Fibroblast of mammary gland (primary cell): ENCODE data around the gene SAAL1.
A peak's percentile ranks its signal among the peaks of the same experiment; 100 is the strongest.

Experiments
- DNase-seq: peaks from one replicate; pipeline ENCODE4 v3.0.0-alpha.2; 2010; ENCODE audit warnings: low read depth
- H3K4me3 ChIP-seq: 2 replicates; pipeline ENCODE4 v1.5.1; 2011; ENCODE audit warnings: low read depth, mild to moderate bottlenecking, low read length, moderate library complexity; ENCODE audit not compliant: control insufficient read depth
- TF ChIP-seq, protein P1 (sequence below): conservative IDR thresholded peaks from 2 replicates; pipeline ENCODE4 v1.5.1; 2011; ENCODE audit warnings: low read depth, low read length, inconsistent platforms; ENCODE audit not compliant: control insufficient read depth, insufficient read depth

SAAL1 gene

GRCh38 chr11:18088966-18089365, 16.9 kb downstream of the SAAL1 start:
- no peak for DNase-seq
- TF ChIP-seq, protein P1, sequence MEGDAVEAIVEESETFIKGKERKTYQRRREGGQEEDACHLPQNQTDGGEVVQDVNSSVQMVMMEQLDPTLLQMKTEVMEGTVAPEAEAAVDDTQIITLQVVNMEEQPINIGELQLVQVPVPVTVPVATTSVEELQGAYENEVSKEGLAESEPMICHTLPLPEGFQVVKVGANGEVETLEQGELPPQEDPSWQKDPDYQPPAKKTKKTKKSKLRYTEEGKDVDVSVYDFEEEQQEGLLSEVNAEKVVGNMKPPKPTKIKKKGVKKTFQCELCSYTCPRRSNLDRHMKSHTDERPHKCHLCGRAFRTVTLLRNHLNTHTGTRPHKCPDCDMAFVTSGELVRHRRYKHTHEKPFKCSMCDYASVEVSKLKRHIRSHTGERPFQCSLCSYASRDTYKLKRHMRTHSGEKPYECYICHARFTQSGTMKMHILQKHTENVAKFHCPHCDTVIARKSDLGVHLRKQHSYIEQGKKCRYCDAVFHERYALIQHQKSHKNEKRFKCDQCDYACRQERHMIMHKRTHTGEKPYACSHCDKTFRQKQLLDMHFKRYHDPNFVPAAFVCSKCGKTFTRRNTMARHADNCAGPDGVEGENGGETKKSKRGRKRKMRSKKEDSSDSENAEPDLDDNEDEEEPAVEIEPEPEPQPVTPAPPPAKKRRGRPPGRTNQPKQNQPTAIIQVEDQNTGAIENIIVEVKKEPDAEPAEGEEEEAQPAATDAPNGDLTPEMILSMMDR, result no peak
- H3K4me3 ChIP-seq, result no peak overlapping the region

DNA sequence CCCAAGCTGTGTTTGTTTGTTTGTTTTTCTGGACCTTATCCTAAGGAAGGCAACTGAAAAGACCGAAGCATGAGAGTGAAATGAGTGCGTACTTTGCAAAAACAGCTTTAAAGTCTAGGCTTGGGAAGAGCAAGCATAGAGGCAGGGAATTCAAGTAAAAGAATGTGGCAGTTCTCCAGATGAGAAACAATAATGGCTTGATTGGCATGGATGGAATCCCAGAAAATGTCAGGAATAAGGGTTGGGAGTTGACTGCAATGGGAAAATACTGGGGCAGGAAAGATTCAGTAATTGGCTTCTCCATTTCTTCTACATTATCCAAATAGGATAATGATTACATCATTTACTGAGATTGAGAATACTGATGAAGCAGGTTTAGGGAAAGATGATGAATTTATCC, 17.5 kb downstream of the SAAL1 start:
- no peak overlapping the region for H3K4me3 ChIP-seq
- DNase-seq, result no peak
- TF ChIP-seq, protein P1, result no peak

- TF ChIP-seq, protein P1, result no peak
- DNase-seq, result no peak
- H3K4me3 ChIP-seq, result no peak overlapping the region
Observed at GRCh38 chr11:18081551-18081950, 24.3 kb downstream of the SAAL1 start.

- no peak overlapping the region for H3K4me3 ChIP-seq
- no peak for DNase-seq
- TF ChIP-seq, protein P1, result no peak
Observed at GRCh38 chr11:18080451-18080850, 25.4 kb downstream of the SAAL1 start.

DNA sequence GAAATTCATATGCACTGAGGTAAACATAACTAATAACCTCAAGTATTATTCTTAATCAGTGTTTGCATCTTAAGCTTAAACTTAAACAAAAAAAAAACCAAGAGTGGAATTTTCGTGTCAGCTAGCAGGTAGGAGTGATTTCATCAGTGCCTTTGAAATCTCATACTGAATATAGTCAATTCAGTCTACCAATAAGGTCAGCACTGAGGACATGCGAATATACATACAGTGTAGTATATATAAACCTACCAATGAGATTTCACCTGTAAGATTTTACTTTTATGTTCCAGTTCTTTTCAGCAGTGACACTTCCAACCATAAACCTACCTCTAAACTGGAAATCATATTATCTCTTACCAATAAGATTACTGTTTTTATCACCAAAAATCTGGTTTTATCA, 27.0 kb downstream of the SAAL1 start:
- H3K4me3 ChIP-seq, result no peak overlapping the region
- no peak for DNase-seq
- TF ChIP-seq, protein P1, result no peak

- DNase-seq, result peak; percentile 10
- TF ChIP-seq, protein P1, result no peak
- no peak overlapping the region for H3K4me3 ChIP-seq
Observed at GRCh38 chr11:18075444-18075843, 30.4 kb downstream of the SAAL1 start.

DNA sequence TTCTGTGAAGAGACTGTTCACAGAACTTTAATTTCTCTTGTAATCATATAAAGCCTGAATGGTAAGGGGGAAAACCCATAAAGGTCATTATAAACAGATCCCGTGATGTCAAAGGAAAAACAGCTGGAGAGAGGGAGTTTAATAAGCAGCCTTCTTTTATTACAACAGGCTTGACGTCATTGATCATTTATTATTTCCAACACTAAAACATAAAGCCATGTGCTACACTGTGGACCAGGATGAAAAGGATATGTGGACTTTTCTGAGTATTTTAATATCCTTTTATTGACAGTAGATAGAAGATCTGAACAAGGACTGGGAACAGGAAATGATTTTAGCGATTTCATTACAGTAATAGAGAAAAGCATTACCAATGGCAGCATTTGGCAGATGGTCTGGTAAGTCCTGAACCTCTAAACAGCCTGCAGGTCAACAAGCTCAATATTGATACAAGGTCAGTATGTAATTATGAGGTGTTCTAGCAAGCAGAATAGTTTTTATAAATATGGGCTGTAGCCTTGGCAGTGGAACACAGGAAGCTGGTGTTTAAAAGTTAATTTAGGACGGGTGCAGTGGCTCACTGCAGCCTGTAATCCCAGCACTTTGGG, 34.7 kb downstream of the SAAL1 start:
- H3K4me3 ChIP-seq, result no peak overlapping the region
- TF ChIP-seq, protein P1, result no peak
- DNase-seq, result no peak
